HepG2 (cell line): ENCODE data around the gene UBC. TPM values are rescaled to one million over a fixed set of nuclear protein-coding genes. Genes with fewer than 3 reads are reported as not detected.

Experiments
- CREM ChIP-seq, 2 experiments: sonication (generic) in 1 of 2; formaldehyde crosslinking in 1 of 2; IDR thresholded peaks; 2 replicates each; pipeline versions ENCODE4 v1.4.0 to v1.6.1; 2016 to 2020; ENCODE audit warnings: antibody characterized with exemption in 1 of 2, mild to moderate bottlenecking in 1 of 2, missing genetic modification reagents in 1 of 2
- DMAP1 ChIP-seq: IDR thresholded peaks from 2 replicates; pipeline ENCODE4 v1.6.1; 2016
- GLI4 ChIP-seq: sonication (generic); formaldehyde crosslinking; IDR thresholded peaks from 2 replicates; pipeline ENCODE4 v1.5.1; 2020; ENCODE audit warnings: missing genetic modification reagents, mild to moderate bottlenecking, moderate library complexity, borderline replicate concordance
- HDAC1 ChIP-seq: sonication (generic); formaldehyde crosslinking; IDR thresholded peaks from 2 replicates; pipeline ENCODE4 v1.5.1; 2020; ENCODE audit warnings: mild to moderate bottlenecking, missing genetic modification reagents
- KLF16 ChIP-seq, 2 experiments: sonication (generic) in 1 of 2; formaldehyde crosslinking in 1 of 2; IDR thresholded peaks; 2 replicates each; pipeline versions ENCODE4 v1.6.1 to v1.8.0; 2016 to 2023; ENCODE audit warnings: missing genetic modification reagents in 2 of 2, missing compliant biosample characterization in 1 of 2
- MIXL1 ChIP-seq: IDR thresholded peaks from 2 replicates; pipeline ENCODE4 v1.6.1; 2016
- SMC3 ChIP-seq: IDR thresholded peaks from 2 replicates; pipeline ENCODE4 v1.6.1; 2011; ENCODE audit warnings: low read length, improper control_type of control experiment
- ZNF598 ChIP-seq: sonication (generic); formaldehyde crosslinking; IDR thresholded peaks from 2 replicates; pipeline ENCODE4 v1.5.1; 2020; ENCODE audit warnings: mild to moderate bottlenecking, missing genetic modification reagents, borderline replicate concordance
- ZNF720 ChIP-seq: sonication (generic); formaldehyde crosslinking; IDR thresholded peaks from 2 replicates; pipeline ENCODE4 v1.4.0; 2020; ENCODE audit warnings: missing genetic modification reagents
- ZSCAN22 ChIP-seq: sonication (generic); formaldehyde crosslinking; IDR thresholded peaks from 2 replicates; pipeline ENCODE4 v1.4.0; 2020; ENCODE audit warnings: mild to moderate bottlenecking, missing genetic modification reagents
- polyA plus RNA-seq, 8 experiments: library from polyadenylated mRNA; depleted of rRNA in 3 of 8; stranded (reverse) in 7 of 8; unstranded in 1 of 8; fragments of >200 nt; fragmentation: Illumina TruSeq in 4 of 8; extraction: Trizol in 4 of 8; gene quantifications; 2 replicates each; pipeline versions ENCODE4 v1.2.1 to v1.2.3, GENCODE V29; 2011 to 2016; ENCODE audit warnings: low read depth in 4 of 8, missing spikeins in 1 of 8, mixed read lengths in 1 of 8; ENCODE audit not compliant: insufficient read depth in 1 of 8
- total RNA-seq, 5 experiments: library from RNA; depleted of rRNA; stranded (reverse); fragments of >200 nt; fragmentation: Illumina TruSeq; extraction: Trizol; gene quantifications; 2 replicates each; pipeline ENCODE4 v1.2.3, GENCODE V29; 2016; ENCODE audit warnings: low read depth in 1 of 5
- TF ChIP-seq, protein P1 (sequence below): sonication (generic); formaldehyde crosslinking; IDR thresholded peaks from 2 replicates; pipeline ENCODE4 v1.8.1; 2023; ENCODE audit warnings: mild to moderate bottlenecking, missing genetic modification reagents
- TF ChIP-seq, protein P2 (sequence below): sonication (generic); formaldehyde crosslinking; IDR thresholded peaks from 2 replicates; pipeline ENCODE4 v1.4.0; 2020; ENCODE audit warnings: missing genetic modification reagents
- TF ChIP-seq, protein P3 (sequence below): sonication (generic); formaldehyde crosslinking; IDR thresholded peaks from 2 replicates; pipeline ENCODE4 v1.9.0; 2021; ENCODE audit warnings: missing genetic modification reagents, borderline replicate concordance
- TF ChIP-seq, protein P4 (sequence below): sonication (generic); formaldehyde crosslinking; IDR thresholded peaks from 2 replicates; pipeline ENCODE4 v1.8.0; 2022; ENCODE audit warnings: missing genetic modification reagents, mild to moderate bottlenecking, borderline replicate concordance
- TF ChIP-seq, protein P5 (sequence below): IDR thresholded peaks from 2 replicates; pipeline ENCODE4 v1.6.1; 2016; ENCODE audit warnings: low read depth, borderline replicate concordance

UBC gene
- total and polyA plus RNA-seq, 2 of the 13 experiments (the other 11 are each of a cell fraction or from before 2014, with no cell fraction given): 805 to 1,432 TPM

DNA sequence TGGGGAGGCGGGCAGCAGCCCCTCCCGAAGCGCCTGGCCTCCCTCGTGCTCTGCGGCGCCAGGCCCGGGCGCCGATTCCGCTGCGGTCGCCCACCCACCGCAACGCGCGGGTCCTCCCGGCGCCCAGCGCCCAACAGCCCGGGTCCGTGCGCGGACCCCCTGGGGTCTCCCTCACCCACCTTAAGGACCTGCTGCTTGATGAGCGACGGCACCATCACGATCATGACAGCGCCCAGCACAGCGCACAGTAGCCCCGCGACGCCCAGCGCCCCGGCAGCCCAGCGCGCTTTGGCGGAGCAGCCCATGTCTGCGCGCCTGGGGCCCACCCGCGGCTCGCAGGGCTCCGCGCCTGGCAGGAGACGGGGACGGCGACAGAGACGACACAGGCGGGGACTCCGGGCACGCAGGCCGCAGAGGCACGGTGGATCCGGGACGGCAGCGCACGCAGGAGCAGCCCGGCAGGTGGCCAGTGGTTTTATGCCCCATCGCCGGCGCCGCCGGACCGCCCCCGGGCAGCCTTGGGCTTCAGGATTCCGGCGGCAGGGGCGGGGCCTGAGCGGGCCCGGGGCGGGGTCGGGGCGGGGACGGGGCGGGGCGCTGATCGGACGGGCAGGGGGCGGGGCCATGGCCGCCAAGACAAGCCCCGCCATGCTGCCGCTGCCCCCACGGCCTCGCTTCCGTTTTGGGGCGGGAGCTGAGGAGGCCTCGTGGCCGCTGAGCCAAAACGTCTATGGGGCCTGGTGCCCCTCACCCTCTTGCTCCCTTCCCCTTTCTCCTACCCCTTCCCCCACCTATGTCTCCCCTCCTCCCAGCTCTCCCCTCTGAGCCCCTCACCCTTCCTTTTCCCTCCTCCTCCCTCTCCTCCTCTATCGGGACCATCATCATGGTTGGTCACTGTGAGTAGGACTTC is 50.8 kb downstream of the UBC start, which contains the start of gene SCARB1 (continued):
- TF ChIP-seq, protein P1, sequence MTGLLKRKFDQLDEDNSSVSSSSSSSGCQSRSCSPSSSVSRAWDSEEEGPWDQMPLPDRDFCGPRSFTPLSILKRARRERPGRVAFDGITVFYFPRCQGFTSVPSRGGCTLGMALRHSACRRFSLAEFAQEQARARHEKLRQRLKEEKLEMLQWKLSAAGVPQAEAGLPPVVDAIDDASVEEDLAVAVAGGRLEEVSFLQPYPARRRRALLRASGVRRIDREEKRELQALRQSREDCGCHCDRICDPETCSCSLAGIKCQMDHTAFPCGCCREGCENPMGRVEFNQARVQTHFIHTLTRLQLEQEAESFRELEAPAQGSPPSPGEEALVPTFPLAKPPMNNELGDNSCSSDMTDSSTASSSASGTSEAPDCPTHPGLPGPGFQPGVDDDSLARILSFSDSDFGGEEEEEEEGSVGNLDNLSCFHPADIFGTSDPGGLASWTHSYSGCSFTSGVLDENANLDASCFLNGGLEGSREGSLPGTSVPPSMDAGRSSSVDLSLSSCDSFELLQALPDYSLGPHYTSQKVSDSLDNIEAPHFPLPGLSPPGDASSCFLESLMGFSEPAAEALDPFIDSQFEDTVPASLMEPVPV (CRISPR knock-in tag): peak; percentile 73
- TF ChIP-seq GLI4 (no peak), ZSCAN22 (CRISPR knock-in tag) (no peak), SMC3 (no peak), MIXL1 (CRISPR knock-in tag) (peak; percentile 50; the same call in 1 of the 2 replicates), HDAC1 (CRISPR knock-in tag) (peak; percentile 82), KLF16 (CRISPR knock-in tag; IDR thresholded peaks at IDR 0.05) (peak in 1 of 2 experiments; percentile 70; a peak in 2 of 4 replicates), ZNF598 (CRISPR knock-in tag) (no peak), CREM (IDR thresholded peaks at IDR 0.05) (no peak), CREM (CRISPR knock-in tag; IDR thresholded peaks at IDR 0.05) (no peak), DMAP1 (CRISPR knock-in tag) (peak; percentile 77), ZNF720 (CRISPR knock-in tag) (no peak)
- TF ChIP-seq, protein P2, sequence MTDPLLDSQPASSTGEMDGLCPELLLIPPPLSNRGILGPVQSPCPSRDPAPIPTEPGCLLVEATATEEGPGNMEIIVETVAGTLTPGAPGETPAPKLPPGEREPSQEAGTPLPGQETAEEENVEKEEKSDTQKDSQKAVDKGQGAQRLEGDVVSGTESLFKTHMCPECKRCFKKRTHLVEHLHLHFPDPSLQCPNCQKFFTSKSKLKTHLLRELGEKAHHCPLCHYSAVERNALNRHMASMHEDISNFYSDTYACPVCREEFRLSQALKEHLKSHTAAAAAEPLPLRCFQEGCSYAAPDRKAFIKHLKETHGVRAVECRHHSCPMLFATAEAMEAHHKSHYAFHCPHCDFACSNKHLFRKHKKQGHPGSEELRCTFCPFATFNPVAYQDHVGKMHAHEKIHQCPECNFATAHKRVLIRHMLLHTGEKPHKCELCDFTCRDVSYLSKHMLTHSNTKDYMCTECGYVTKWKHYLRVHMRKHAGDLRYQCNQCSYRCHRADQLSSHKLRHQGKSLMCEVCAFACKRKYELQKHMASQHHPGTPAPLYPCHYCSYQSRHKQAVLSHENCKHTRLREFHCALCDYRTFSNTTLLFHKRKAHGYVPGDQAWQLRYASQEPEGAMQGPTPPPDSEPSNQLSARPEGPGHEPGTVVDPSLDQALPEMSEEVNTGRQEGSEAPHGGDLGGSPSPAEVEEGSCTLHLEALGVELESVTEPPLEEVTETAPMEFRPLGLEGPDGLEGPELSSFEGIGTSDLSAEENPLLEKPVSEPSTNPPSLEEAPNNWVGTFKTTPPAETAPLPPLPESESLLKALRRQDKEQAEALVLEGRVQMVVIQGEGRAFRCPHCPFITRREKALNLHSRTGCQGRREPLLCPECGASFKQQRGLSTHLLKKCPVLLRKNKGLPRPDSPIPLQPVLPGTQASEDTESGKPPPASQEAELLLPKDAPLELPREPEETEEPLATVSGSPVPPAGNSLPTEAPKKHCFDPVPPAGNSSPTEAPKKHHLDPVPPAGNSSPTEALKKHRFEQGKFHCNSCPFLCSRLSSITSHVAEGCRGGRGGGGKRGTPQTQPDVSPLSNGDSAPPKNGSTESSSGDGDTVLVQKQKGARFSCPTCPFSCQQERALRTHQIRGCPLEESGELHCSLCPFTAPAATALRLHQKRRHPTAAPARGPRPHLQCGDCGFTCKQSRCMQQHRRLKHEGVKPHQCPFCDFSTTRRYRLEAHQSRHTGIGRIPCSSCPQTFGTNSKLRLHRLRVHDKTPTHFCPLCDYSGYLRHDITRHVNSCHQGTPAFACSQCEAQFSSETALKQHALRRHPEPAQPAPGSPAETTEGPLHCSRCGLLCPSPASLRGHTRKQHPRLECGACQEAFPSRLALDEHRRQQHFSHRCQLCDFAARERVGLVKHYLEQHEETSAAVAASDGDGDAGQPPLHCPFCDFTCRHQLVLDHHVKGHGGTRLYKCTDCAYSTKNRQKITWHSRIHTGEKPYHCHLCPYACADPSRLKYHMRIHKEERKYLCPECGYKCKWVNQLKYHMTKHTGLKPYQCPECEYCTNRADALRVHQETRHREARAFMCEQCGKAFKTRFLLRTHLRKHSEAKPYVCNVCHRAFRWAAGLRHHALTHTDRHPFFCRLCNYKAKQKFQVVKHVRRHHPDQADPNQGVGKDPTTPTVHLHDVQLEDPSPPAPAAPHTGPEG (CRISPR knock-in tag): peak; percentile 33; the same call in 1 of the 2 replicates
- TF ChIP-seq, protein P3, sequence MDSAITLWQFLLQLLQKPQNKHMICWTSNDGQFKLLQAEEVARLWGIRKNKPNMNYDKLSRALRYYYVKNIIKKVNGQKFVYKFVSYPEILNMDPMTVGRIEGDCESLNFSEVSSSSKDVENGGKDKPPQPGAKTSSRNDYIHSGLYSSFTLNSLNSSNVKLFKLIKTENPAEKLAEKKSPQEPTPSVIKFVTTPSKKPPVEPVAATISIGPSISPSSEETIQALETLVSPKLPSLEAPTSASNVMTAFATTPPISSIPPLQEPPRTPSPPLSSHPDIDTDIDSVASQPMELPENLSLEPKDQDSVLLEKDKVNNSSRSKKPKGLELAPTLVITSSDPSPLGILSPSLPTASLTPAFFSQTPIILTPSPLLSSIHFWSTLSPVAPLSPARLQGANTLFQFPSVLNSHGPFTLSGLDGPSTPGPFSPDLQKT (CRISPR knock-in tag): no peak
- TF ChIP-seq, protein P4, sequence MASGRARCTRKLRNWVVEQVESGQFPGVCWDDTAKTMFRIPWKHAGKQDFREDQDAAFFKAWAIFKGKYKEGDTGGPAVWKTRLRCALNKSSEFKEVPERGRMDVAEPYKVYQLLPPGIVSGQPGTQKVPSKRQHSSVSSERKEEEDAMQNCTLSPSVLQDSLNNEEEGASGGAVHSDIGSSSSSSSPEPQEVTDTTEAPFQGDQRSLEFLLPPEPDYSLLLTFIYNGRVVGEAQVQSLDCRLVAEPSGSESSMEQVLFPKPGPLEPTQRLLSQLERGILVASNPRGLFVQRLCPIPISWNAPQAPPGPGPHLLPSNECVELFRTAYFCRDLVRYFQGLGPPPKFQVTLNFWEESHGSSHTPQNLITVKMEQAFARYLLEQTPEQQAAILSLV: peak; percentile 76; the same call in 1 of the 2 replicates
- TF ChIP-seq, protein P5, sequence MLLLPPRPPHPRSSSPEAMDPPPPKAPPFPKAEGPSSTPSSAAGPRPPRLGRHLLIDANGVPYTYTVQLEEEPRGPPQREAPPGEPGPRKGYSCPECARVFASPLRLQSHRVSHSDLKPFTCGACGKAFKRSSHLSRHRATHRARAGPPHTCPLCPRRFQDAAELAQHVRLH (CRISPR knock-in tag): peak; percentile 48; the same call in 1 of the 2 replicates
